HepG2 (cell line): Measurements from ENCODE around the gene CDK3. TPM values are rescaled to one million over a fixed set of nuclear protein-coding genes. Genes with fewer than 3 reads are reported as not detected.

Experiments
- ATAD3A ChIP-seq: sonication (generic); formaldehyde crosslinking; IDR thresholded peaks from 2 replicates; pipeline ENCODE4 v1.4.0; 2020; ENCODE audit warnings: missing genetic modification reagents
- ATF7 ChIP-seq, 2 experiments: fragments of 450-650 bp in 1 of 2; sonication (generic) in 1 of 2; formaldehyde crosslinking in 1 of 2; IDR thresholded peaks; 2 replicates each; pipeline versions ENCODE4 v1.4.0 to v1.6.1; 2016 to 2020; ENCODE audit warnings: antibody characterized with exemption in 1 of 2, mild to moderate bottlenecking in 1 of 2, missing genetic modification reagents in 1 of 2
- ELF3 ChIP-seq: IDR thresholded peaks from 2 replicates; pipeline ENCODE4 v1.6.1; 2016; ENCODE audit warnings: missing genetic modification reagents, missing compliant biosample characterization
- FOXC1 ChIP-seq: sonication (generic); formaldehyde crosslinking; IDR thresholded peaks from 2 replicates; pipeline ENCODE4 v1.8.0; 2022; ENCODE audit warnings: mild to moderate bottlenecking, missing genetic modification reagents, borderline replicate concordance
- GTF3A ChIP-seq: sonication (generic); formaldehyde crosslinking; conservative IDR thresholded peaks from 2 replicates; pipeline ENCODE4 v1.4.0; 2020; ENCODE audit warnings: mild to moderate bottlenecking, missing genetic modification reagents
- KDM1A ChIP-seq: IDR thresholded peaks from 2 replicates; pipeline ENCODE4 v1.6.1; 2016; ENCODE audit warnings: missing compliant biosample characterization
- MED8 ChIP-seq: sonication (generic); formaldehyde crosslinking; IDR thresholded peaks from 2 replicates; pipeline ENCODE4 v1.8.1; 2023; ENCODE audit warnings: mild to moderate bottlenecking, missing genetic modification reagents; ENCODE audit not compliant: insufficient replicate concordance
- MEF2D ChIP-seq: sonication (generic); formaldehyde crosslinking; IDR thresholded peaks from 2 replicates; pipeline ENCODE4 v1.5.1; 2020; ENCODE audit warnings: mild to moderate bottlenecking, missing genetic modification reagents
- MTA1 ChIP-seq: sonication (generic); formaldehyde crosslinking; IDR thresholded peaks from 2 replicates; pipeline ENCODE4 v1.4.0; 2020; ENCODE audit warnings: missing genetic modification reagents, mild to moderate bottlenecking, borderline replicate concordance
- PHB2 ChIP-seq: fragments of 450-650 bp; IDR thresholded peaks from 2 replicates; pipeline ENCODE4 v1.6.1; 2018; ENCODE audit not compliant: partially characterized antibody
- PHF5A ChIP-seq: IDR thresholded peaks from one replicate; pipeline ENCODE4 v1.6.1; 2018; ENCODE audit warnings: low read depth, missing genetic modification reagents; ENCODE audit not compliant: unreplicated experiment
- POGZ ChIP-seq: sonication (generic); formaldehyde crosslinking; IDR thresholded peaks from 2 replicates; pipeline ENCODE4 v1.4.0; 2020; ENCODE audit warnings: mild to moderate bottlenecking, missing genetic modification reagents
- RFXAP ChIP-seq: sonication (generic); formaldehyde crosslinking; IDR thresholded peaks from 2 replicates; pipeline ENCODE4 v1.4.0; 2020; ENCODE audit warnings: missing genetic modification reagents, borderline replicate concordance
- SMAD3 ChIP-seq: sonication (generic); formaldehyde crosslinking; IDR thresholded peaks from 2 replicates; pipeline ENCODE4 v1.4.0; 2020; ENCODE audit warnings: missing genetic modification reagents
- ZNF121 ChIP-seq: sonication (generic); formaldehyde crosslinking; IDR thresholded peaks from 2 replicates; pipeline ENCODE4 v1.5.0; 2020; ENCODE audit warnings: mild to moderate bottlenecking, missing genetic modification reagents
- ZNF136 ChIP-seq: sonication (generic); formaldehyde crosslinking; IDR thresholded peaks from 2 replicates; pipeline ENCODE4 v1.8.1; 2022; ENCODE audit warnings: low read depth, mild to moderate bottlenecking, moderate library complexity, missing genetic modification reagents
- ZNF264 ChIP-seq: sonication (generic); formaldehyde crosslinking; IDR thresholded peaks from 2 replicates; pipeline ENCODE4 v1.4.0; 2020; ENCODE audit warnings: missing genetic modification reagents
- ZNF317 ChIP-seq: sonication (generic); formaldehyde crosslinking; IDR thresholded peaks from 2 replicates; pipeline ENCODE4 v1.5.0; 2020; ENCODE audit warnings: mild to moderate bottlenecking, missing genetic modification reagents
- ZNF607 ChIP-seq: sonication (generic); formaldehyde crosslinking; IDR thresholded peaks from 2 replicates; pipeline ENCODE4 v1.5.1; 2020; ENCODE audit warnings: missing genetic modification reagents, mild to moderate bottlenecking, borderline replicate concordance
- ZNF629 ChIP-seq: sonication (generic); formaldehyde crosslinking; conservative IDR thresholded peaks from 2 replicates; pipeline ENCODE4 v1.5.0; 2020; ENCODE audit warnings: missing genetic modification reagents
- ZNF724P ChIP-seq: sonication (generic); formaldehyde crosslinking; IDR thresholded peaks from 2 replicates; pipeline ENCODE4 v1.8.0; 2022; ENCODE audit warnings: missing genetic modification reagents, borderline replicate concordance
- ZNF850 ChIP-seq: sonication (generic); formaldehyde crosslinking; conservative IDR thresholded peaks from 2 replicates; pipeline ENCODE4 v1.9.0; 2021; ENCODE audit warnings: mild to moderate bottlenecking, missing genetic modification reagents
- ZNF878 ChIP-seq: sonication (generic); formaldehyde crosslinking; IDR thresholded peaks from 2 replicates; pipeline ENCODE4 v1.8.1; 2023; ENCODE audit warnings: mild to moderate bottlenecking, missing genetic modification reagents, moderate library complexity
- ZSCAN22 ChIP-seq: sonication (generic); formaldehyde crosslinking; IDR thresholded peaks from 2 replicates; pipeline ENCODE4 v1.4.0; 2020; ENCODE audit warnings: mild to moderate bottlenecking, missing genetic modification reagents
- polyA plus RNA-seq, 8 experiments: library from polyadenylated mRNA; depleted of rRNA in 3 of 8; stranded (reverse) in 7 of 8; unstranded in 1 of 8; fragments of >200 nt; fragmentation: Illumina TruSeq in 4 of 8; extraction: Trizol in 4 of 8; gene quantifications; 2 replicates each; pipeline versions ENCODE4 v1.2.1 to v1.2.3, GENCODE V29; 2011 to 2016; ENCODE audit warnings: low read depth in 4 of 8, missing spikeins in 1 of 8, mixed read lengths in 1 of 8; ENCODE audit not compliant: insufficient read depth in 1 of 8
- total RNA-seq, 5 experiments: library from RNA; depleted of rRNA; stranded (reverse); fragments of >200 nt; fragmentation: Illumina TruSeq; extraction: Trizol; gene quantifications; 2 replicates each; pipeline ENCODE4 v1.2.3, GENCODE V29; 2016; ENCODE audit warnings: low read depth in 1 of 5
- TF ChIP-seq, protein P1 (sequence below): sonication (generic); formaldehyde crosslinking; IDR thresholded peaks from 2 replicates; pipeline ENCODE4 v1.8.1; 2023; ENCODE audit warnings: mild to moderate bottlenecking, missing genetic modification reagents
- TF ChIP-seq, protein P2 (sequence below): IDR thresholded peaks from 2 replicates; pipeline ENCODE4 v1.6.1; 2016
- TF ChIP-seq, protein P3 (sequence below): IDR thresholded peaks from 2 replicates; pipeline ENCODE4 v1.6.1; 2016; ENCODE audit warnings: control low read depth

CDK3 gene
- total and polyA plus RNA-seq, 2 of the 13 experiments (the other 11 are each of a cell fraction or from before 2014, with no cell fraction given) = 5.8 to 11.4 TPM

DNA sequence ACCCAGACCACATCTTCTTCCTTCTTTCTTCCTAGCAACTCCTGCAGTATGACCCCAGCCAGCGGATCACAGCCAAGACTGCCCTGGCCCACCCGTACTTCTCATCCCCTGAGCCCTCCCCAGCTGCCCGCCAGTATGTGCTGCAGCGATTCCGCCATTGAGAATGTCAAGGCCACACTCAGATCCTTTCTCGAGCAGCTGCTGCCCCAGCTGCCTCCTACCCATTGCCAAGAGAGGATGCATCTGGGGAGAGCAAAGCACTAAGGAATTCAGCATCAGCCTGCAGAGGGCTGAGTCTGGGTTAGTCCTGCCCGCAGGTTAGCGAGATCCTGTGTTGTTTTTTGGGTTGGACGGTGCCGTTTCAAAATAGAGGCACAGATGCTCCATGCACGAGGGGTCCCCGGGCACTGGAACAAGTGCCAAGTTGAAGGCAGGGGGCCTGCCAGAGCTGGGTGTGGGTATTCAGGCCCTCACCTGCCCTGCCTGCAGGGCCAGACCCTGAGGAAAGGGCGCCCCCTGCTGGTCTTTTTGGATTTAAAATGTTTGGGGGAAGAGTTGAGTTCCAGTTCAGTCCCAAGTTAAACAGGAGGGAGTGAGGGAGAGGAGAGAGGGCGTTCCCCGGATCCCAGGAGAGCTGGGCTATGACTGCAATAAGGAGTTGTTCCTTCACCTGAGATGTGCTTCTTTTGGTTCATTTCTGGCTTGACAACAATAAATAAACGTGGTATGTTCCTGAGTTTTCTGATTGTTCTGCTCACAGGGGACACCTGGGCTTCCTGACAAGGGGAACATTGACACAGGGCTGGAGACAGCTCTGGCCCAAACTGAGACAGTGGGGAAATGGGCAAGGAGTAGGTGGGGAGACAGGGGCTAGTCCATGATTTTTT is 4.9 kb downstream of the CDK3 start (continued):
- TF ChIP-seq POGZ (CRISPR knock-in tag) (no peak), ZNF136 (no peak), GTF3A (CRISPR knock-in tag) (no peak), MEF2D (CRISPR knock-in tag) (peak; percentile 71; the same call in 1 of the 2 replicates), MED8 (CRISPR knock-in tag) (no peak), ZNF724P (CRISPR knock-in tag) (no peak), PHF5A (CRISPR knock-in tag) (no peak), PHB2 (no peak), ELF3 (CRISPR knock-in tag) (peak; percentile 40; the same call in 1 of the 2 replicates), ATF7 (IDR thresholded peaks at IDR 0.05) (no peak), ATF7 (CRISPR knock-in tag; IDR thresholded peaks at IDR 0.05) (no peak), ZSCAN22 (CRISPR knock-in tag) (no peak), ZNF878 (CRISPR knock-in tag) (no peak), ZNF607 (CRISPR knock-in tag) (no peak; the same call in 1 of the 2 replicates), FOXC1 (CRISPR knock-in tag) (no peak), ZNF317 (CRISPR knock-in tag) (no peak), ZNF850 (CRISPR knock-in tag) (no peak), RFXAP (CRISPR knock-in tag) (peak; percentile 35; the same call in 1 of the 2 replicates), SMAD3 (CRISPR knock-in tag) (peak; percentile 52; the same call in 1 of the 2 replicates), ZNF629 (CRISPR knock-in tag) (no peak), ATAD3A (CRISPR knock-in tag) (no peak), ZNF264 (no peak), KDM1A (CRISPR knock-in tag) (no peak), ZNF121 (CRISPR knock-in tag) (no peak), MTA1 (CRISPR knock-in tag) (0 out of 2 replicates have a peak, but pooled peaks have one; percentile 68)
- TF ChIP-seq, protein P1, sequence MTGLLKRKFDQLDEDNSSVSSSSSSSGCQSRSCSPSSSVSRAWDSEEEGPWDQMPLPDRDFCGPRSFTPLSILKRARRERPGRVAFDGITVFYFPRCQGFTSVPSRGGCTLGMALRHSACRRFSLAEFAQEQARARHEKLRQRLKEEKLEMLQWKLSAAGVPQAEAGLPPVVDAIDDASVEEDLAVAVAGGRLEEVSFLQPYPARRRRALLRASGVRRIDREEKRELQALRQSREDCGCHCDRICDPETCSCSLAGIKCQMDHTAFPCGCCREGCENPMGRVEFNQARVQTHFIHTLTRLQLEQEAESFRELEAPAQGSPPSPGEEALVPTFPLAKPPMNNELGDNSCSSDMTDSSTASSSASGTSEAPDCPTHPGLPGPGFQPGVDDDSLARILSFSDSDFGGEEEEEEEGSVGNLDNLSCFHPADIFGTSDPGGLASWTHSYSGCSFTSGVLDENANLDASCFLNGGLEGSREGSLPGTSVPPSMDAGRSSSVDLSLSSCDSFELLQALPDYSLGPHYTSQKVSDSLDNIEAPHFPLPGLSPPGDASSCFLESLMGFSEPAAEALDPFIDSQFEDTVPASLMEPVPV (CRISPR knock-in tag) = no peak
- TF ChIP-seq, protein P2, sequence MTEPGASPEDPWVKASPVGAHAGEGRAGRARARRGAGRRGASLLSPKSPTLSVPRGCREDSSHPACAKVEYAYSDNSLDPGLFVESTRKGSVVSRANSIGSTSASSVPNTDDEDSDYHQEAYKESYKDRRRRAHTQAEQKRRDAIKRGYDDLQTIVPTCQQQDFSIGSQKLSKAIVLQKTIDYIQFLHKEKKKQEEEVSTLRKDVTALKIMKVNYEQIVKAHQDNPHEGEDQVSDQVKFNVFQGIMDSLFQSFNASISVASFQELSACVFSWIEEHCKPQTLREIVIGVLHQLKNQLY (CRISPR knock-in tag) = no peak
- TF ChIP-seq, protein P3, sequence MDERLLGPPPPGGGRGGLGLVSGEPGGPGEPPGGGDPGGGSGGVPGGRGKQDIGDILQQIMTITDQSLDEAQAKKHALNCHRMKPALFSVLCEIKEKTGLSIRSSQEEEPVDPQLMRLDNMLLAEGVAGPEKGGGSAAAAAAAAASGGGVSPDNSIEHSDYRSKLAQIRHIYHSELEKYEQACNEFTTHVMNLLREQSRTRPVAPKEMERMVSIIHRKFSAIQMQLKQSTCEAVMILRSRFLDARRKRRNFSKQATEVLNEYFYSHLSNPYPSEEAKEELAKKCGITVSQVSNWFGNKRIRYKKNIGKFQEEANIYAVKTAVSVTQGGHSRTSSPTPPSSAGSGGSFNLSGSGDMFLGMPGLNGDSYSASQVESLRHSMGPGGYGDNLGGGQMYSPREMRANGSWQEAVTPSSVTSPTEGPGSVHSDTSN (CRISPR knock-in tag) = no peak
